Hepatocyte (in vitro differentiated cells): ENCODE results near the gene SLC25A10. TPM values are rescaled to one million over a fixed set of nuclear protein-coding genes. Genes with fewer than 3 reads are reported as not detected.

Experiments
- DNase-seq: peaks from one replicate; pipeline ENCODE4 v3.0.0-alpha.2; 2016; ENCODE audit warnings: low spot score
- H2AFZ ChIP-seq: fragments of 200-600 bp; sonication (generic); 2 replicates; pipeline ENCODE4 v1.6.0; 2016; ENCODE audit warnings: antibody characterized with exemption, mild to moderate bottlenecking
- H3K27ac ChIP-seq: fragments of 200-600 bp; sonication (generic); 2 replicates; pipeline ENCODE4 v1.5.1; 2016; ENCODE audit warnings: mild to moderate bottlenecking
- H3K27me3 ChIP-seq: fragments of 200-600 bp; sonication (generic); 2 replicates; pipeline ENCODE4 v1.6.1; 2016
- H3K36me3 ChIP-seq: fragments of 200-600 bp; sonication (generic); replicated peaks from 2 replicates; pipeline ENCODE4 v1.5.1; 2016; ENCODE audit warnings: low read depth; ENCODE audit not compliant: insufficient read depth
- H3K4me1 ChIP-seq: fragments of 200-600 bp; sonication (generic); 2 replicates; pipeline ENCODE4 v1.5.1; 2016; ENCODE audit warnings: mild to moderate bottlenecking, moderate library complexity; ENCODE audit not compliant: insufficient read depth
- H3K4me2 ChIP-seq: fragments of 200-600 bp; sonication (generic); 2 replicates; pipeline ENCODE4 v1.6.0; 2016
- H3K4me3 ChIP-seq: fragments of 200-600 bp; sonication (generic); 2 replicates; pipeline ENCODE4 v1.5.1; 2016; ENCODE audit warnings: mild to moderate bottlenecking
- H3K79me2 ChIP-seq: fragments of 200-600 bp; sonication (generic); 2 replicates; pipeline ENCODE4 v1.6.0; 2017; ENCODE audit warnings: mild to moderate bottlenecking
- H3K9me2 ChIP-seq: fragments of 200-600 bp; sonication (generic); replicated peaks from 2 replicates; pipeline ENCODE4 v1.6.0; 2017; ENCODE audit warnings: mild to moderate bottlenecking; ENCODE audit not compliant: insufficient read depth
- H3K9me3 ChIP-seq: fragments of 200-600 bp; sonication (generic); 2 replicates; pipeline ENCODE4 v1.5.1; 2016; ENCODE audit warnings: low read depth, mild to moderate bottlenecking
- H4K20me1 ChIP-seq: fragments of 200-600 bp; sonication (generic); 2 replicates; pipeline ENCODE4 v1.6.0; 2016; ENCODE audit warnings: mild to moderate bottlenecking; ENCODE audit not compliant: insufficient read depth, poor library complexity, severe bottlenecking
- CTCF ChIP-seq: fragments of 200-600 bp; sonication (generic); IDR thresholded peaks from 2 replicates; pipeline ENCODE4 v1.5.1; 2016; ENCODE audit warnings: antibody characterized with exemption, mild to moderate bottlenecking; ENCODE audit not compliant: poor library complexity
- EZH2 ChIP-seq: fragments of 200-600 bp; sonication (generic); IDR thresholded peaks from 2 replicates; pipeline ENCODE4 v1.6.1; 2016; ENCODE audit warnings: antibody characterized with exemption, mild to moderate bottlenecking, borderline replicate concordance
- EZH2phosphoT487 ChIP-seq: fragments of 200-600 bp; sonication (generic); IDR thresholded peaks from one replicate; pipeline ENCODE4 v1.6.1; 2018; ENCODE audit warnings: antibody characterized with exemption, mild to moderate bottlenecking, low read depth, moderate library complexity; ENCODE audit not compliant: unreplicated experiment, severe bottlenecking
- WGBS: methylation state at CpG from one replicate; pipeline ENCODE4 v1.1.6; 2016; ENCODE audit warnings: low lambda C conversion rate; ENCODE audit errors: missing lambda C conversion rate; 5-methylcytosine and 5-hydroxymethylcytosine counted together
- polyA plus RNA-seq: library from polyadenylated mRNA; unstranded; fragments of >200 nt; fragmentation: Nextera tagmentation; extraction: Ambion mirVana; gene quantifications from 2 replicates; pipeline ENCODE4 v1.2.1, GENCODE V29; 2016
- total RNA-seq: library from RNA; depleted of rRNA; stranded (reverse); fragments of >200 nt; gene quantifications from 2 replicates; pipeline ENCODE4 v1.2.3, GENCODE V29; 2014

SLC25A10 gene
- total and polyA plus RNA-seq, 2 experiments from 2014 or later = 31.3 to 53.2 TPM

GRCh38 chr17:81695801-81696200 is 16.3 kb upstream of the SLC25A10 start:
- Histone ChIP-seq H3K4me3 (no peak overlapping the region), H4K20me1 (peaks cover 6% of the 10 kb centered on the region), H2AFZ (no peak overlapping the region), H3K27ac (no peak overlapping the region), H3K9me3 (no peaks in the 10 kb centered on the region), H3K36me3 (no peaks in the 10 kb centered on the region), H3K4me1 (no peaks in the 10 kb centered on the region), H3K79me2 (peaks cover 42% of the 10 kb centered on the region), H3K4me2 (no peak overlapping the region), H3K9me2 (no peaks in the 10 kb centered on the region), H3K27me3 (no peaks in the 10 kb centered on the region)
- 95% methylated on average over 14 of the region's 22 CpGs for WGBS
- no peak for DNase-seq
- TF ChIP-seq EZH2phosphoT487 (no peak), CTCF (no peak), EZH2 (no peak)

GRCh38 chr17:81696218-81696941 is 15.7 kb upstream of the SLC25A10 start:
- H4K20me1 ChIP-seq = peaks cover 11% of the 10 kb centered on the region
- no peak for DNase-seq
- H3K4me2 ChIP-seq = no peak overlapping the region
- no peak overlapping the region for H3K27ac ChIP-seq
- no peak overlapping the region for H2AFZ ChIP-seq
- 98% methylated on average over 39 of the region's 40 CpGs for WGBS
- no peak for TF ChIP-seq EZH2
- TF ChIP-seq CTCF = no peak
- no peak for TF ChIP-seq EZH2phosphoT487
- H3K36me3 ChIP-seq = no peaks in the 10 kb centered on the region
- H3K4me3 ChIP-seq = no peak overlapping the region
- H3K4me1 ChIP-seq = peaks cover under 1% of the 10 kb centered on the region
- H3K27me3 ChIP-seq = no peaks in the 10 kb centered on the region
- peaks cover 48% of the 10 kb centered on the region for H3K79me2 ChIP-seq
- no peaks in the 10 kb centered on the region for H3K9me3 ChIP-seq
- no peaks in the 10 kb centered on the region for H3K9me2 ChIP-seq

GRCh38 chr17:81697261-81698044 is 14.6 kb upstream of the SLC25A10 start:
- no peak for TF ChIP-seq CTCF
- no peak for TF ChIP-seq EZH2phosphoT487
- no peak for TF ChIP-seq EZH2
- no peak overlapping the region for H3K4me3 ChIP-seq
- no peak overlapping the region for H2AFZ ChIP-seq
- no peaks in the 10 kb centered on the region for H3K9me2 ChIP-seq
- DNase-seq = no peak
- 91% methylated on average over 24 of the region's 25 CpGs for WGBS
- H3K27ac ChIP-seq = no peak overlapping the region
- H3K4me2 ChIP-seq = no peak overlapping the region
- H3K4me1 ChIP-seq = peaks cover 11% of the 10 kb centered on the region
- peaks cover 57% of the 10 kb centered on the region for H3K79me2 ChIP-seq
- H3K36me3 ChIP-seq = no peaks in the 10 kb centered on the region
- no peaks in the 10 kb centered on the region for H3K9me3 ChIP-seq
- peaks cover 16% of the 10 kb centered on the region for H4K20me1 ChIP-seq
- H3K27me3 ChIP-seq = no peaks in the 10 kb centered on the region
